ENCODE measurements around the gene TEX36.
A peak's percentile ranks its signal among the peaks of the same experiment; 100 is the strongest.
"Not testable (repeated sequence)": the region's sequence is repeated elsewhere in the genome, so short reads cannot be mapped to it uniquely, and the experiment has no call there.

TEX36 gene

GRCh38 chr10:125656523-125656922, 26.4 kb downstream of the TEX36 start:
- Histone ChIP-seq H3K36me3 (ENCODE audit: insufficient read depth, low read length) (no peaks in the 10 kb centered on the region), H3K4me2 (ENCODE audit: low read length) (no peak overlapping the region), H3K4me3 (ENCODE audit: low read length) (no peak overlapping the region), H3K9me3 (replicated peaks; ENCODE audit: low read length) (no peaks in the 10 kb centered on the region), H3K27me3 (ENCODE audit: control insufficient read depth, insufficient read depth, low read length) (no peaks in the 10 kb centered on the region), H3K4me1 (ENCODE audit: control insufficient read depth, insufficient read depth, low read length) (peaks cover 4% of the 10 kb centered on the region), H3K9ac (ENCODE audit: low read depth, low read length) (no peak overlapping the region)

GRCh38 chr10:125653113-125653512, 29.9 kb downstream of the TEX36 start:
- not testable (repeated sequence) for H3K36me3 ChIP-seq (ENCODE audit: insufficient read depth, low read length); H3K4me3 ChIP-seq (ENCODE audit: low read length); H3K4me2 ChIP-seq (ENCODE audit: low read length); H3K27me3 ChIP-seq (ENCODE audit: control insufficient read depth, insufficient read depth, low read length); H3K4me1 ChIP-seq (ENCODE audit: control insufficient read depth, insufficient read depth, low read length); H3K9ac ChIP-seq (ENCODE audit: low read depth, low read length); H3K9me3 ChIP-seq (replicated peaks; ENCODE audit: low read length)

GRCh38 chr10:125646311-125646710, 36.7 kb downstream of the TEX36 start:
- Histone ChIP-seq H3K9me3 (replicated peaks; ENCODE audit: low read length) (no peaks in the 10 kb centered on the region), H3K4me3 (ENCODE audit: low read length) (no peak overlapping the region), H3K36me3 (ENCODE audit: insufficient read depth, low read length) (no peaks in the 10 kb centered on the region), H3K9ac (ENCODE audit: low read depth, low read length) (no peak overlapping the region), H3K27me3 (ENCODE audit: control insufficient read depth, insufficient read depth, low read length) (peaks cover 1% of the 10 kb centered on the region), H3K4me2 (ENCODE audit: low read length) (no peak overlapping the region), H3K4me1 (ENCODE audit: control insufficient read depth, insufficient read depth, low read length) (no peaks in the 10 kb centered on the region)

- H3K36me3 ChIP-seq (ENCODE audit: insufficient read depth, low read length): no peaks in the 10 kb centered on the region
- no peak overlapping the region for H3K4me3 ChIP-seq (ENCODE audit: low read length)
- H3K4me2 ChIP-seq (ENCODE audit: low read length): no peak overlapping the region
- no peaks in the 10 kb centered on the region for H3K9me3 ChIP-seq (replicated peaks; ENCODE audit: low read length)
- H3K27me3 ChIP-seq (ENCODE audit: control insufficient read depth, insufficient read depth, low read length): peaks cover 16% of the 10 kb centered on the region
- H3K4me1 ChIP-seq (ENCODE audit: control insufficient read depth, insufficient read depth, low read length): no peaks in the 10 kb centered on the region
- no peak overlapping the region for H3K9ac ChIP-seq (ENCODE audit: low read depth, low read length)
Observed at GRCh38 chr10:125641398-125641797, 41.6 kb downstream of the TEX36 start.

GRCh38 chr10:125640653-125641052, 42.3 kb downstream of the TEX36 start:
- no peaks in the 10 kb centered on the region for H3K36me3 ChIP-seq (ENCODE audit: insufficient read depth, low read length)
- H3K9me3 ChIP-seq (replicated peaks; ENCODE audit: low read length): no peaks in the 10 kb centered on the region
- H3K4me2 ChIP-seq (ENCODE audit: low read length): no peak overlapping the region
- no peak overlapping the region for H3K4me3 ChIP-seq (ENCODE audit: low read length)
- H3K4me1 ChIP-seq (ENCODE audit: control insufficient read depth, insufficient read depth, low read length): no peaks in the 10 kb centered on the region
- peaks cover 16% of the 10 kb centered on the region for H3K27me3 ChIP-seq (ENCODE audit: control insufficient read depth, insufficient read depth, low read length)
- no peak overlapping the region for H3K9ac ChIP-seq (ENCODE audit: low read depth, low read length)

GRCh38 chr10:125639846-125640245, 43.1 kb downstream of the TEX36 start:
- Histone ChIP-seq H3K9ac (ENCODE audit: low read depth, low read length) (no peak overlapping the region), H3K4me2 (ENCODE audit: low read length) (peak overlapping the region; percentile 14), H3K4me3 (ENCODE audit: low read length) (no peak overlapping the region), H3K4me1 (ENCODE audit: control insufficient read depth, insufficient read depth, low read length) (no peaks in the 10 kb centered on the region), H3K9me3 (replicated peaks; ENCODE audit: low read length) (no peaks in the 10 kb centered on the region), H3K36me3 (ENCODE audit: insufficient read depth, low read length) (no peaks in the 10 kb centered on the region), H3K27me3 (ENCODE audit: control insufficient read depth, insufficient read depth, low read length) (peaks cover 20% of the 10 kb centered on the region)

GRCh38 chr10:125638555-125638954, 44.4 kb downstream of the TEX36 start:
- H3K27me3 ChIP-seq (ENCODE audit: control insufficient read depth, insufficient read depth, low read length): peaks cover 28% of the 10 kb centered on the region
- H3K4me2 ChIP-seq (ENCODE audit: low read length): no peak overlapping the region
- H3K4me1 ChIP-seq (ENCODE audit: control insufficient read depth, insufficient read depth, low read length): no peaks in the 10 kb centered on the region
- H3K4me3 ChIP-seq (ENCODE audit: low read length): no peak overlapping the region
- H3K36me3 ChIP-seq (ENCODE audit: insufficient read depth, low read length): no peaks in the 10 kb centered on the region
- H3K9ac ChIP-seq (ENCODE audit: low read depth, low read length): no peak overlapping the region
- H3K9me3 ChIP-seq (replicated peaks; ENCODE audit: low read length): no peaks in the 10 kb centered on the region

GRCh38 chr10:125637496-125637895, 45.5 kb downstream of the TEX36 start:
- Histone ChIP-seq H3K4me3 (ENCODE audit: low read length) (no peak overlapping the region), H3K9me3 (replicated peaks; ENCODE audit: low read length) (no peaks in the 10 kb centered on the region), H3K36me3 (ENCODE audit: insufficient read depth, low read length) (no peaks in the 10 kb centered on the region), H3K9ac (ENCODE audit: low read depth, low read length) (no peak overlapping the region), H3K27me3 (ENCODE audit: control insufficient read depth, insufficient read depth, low read length) (peaks cover 29% of the 10 kb centered on the region), H3K4me1 (ENCODE audit: control insufficient read depth, insufficient read depth, low read length) (no peaks in the 10 kb centered on the region), H3K4me2 (ENCODE audit: low read length) (no peak overlapping the region)

GRCh38 chr10:125634606-125635005, 48.4 kb downstream of the TEX36 start:
- Histone ChIP-seq H3K9me3 (replicated peaks; ENCODE audit: low read length) (no peaks in the 10 kb centered on the region), H3K4me3 (ENCODE audit: low read length) (no peak overlapping the region), H3K4me1 (ENCODE audit: control insufficient read depth, insufficient read depth, low read length) (no peaks in the 10 kb centered on the region), H3K9ac (ENCODE audit: low read depth, low read length) (no peak overlapping the region), H3K4me2 (ENCODE audit: low read length) (no peak overlapping the region), H3K27me3 (ENCODE audit: control insufficient read depth, insufficient read depth, low read length) (peaks cover 21% of the 10 kb centered on the region), H3K36me3 (ENCODE audit: insufficient read depth, low read length) (no peaks in the 10 kb centered on the region)

- H3K4me1 ChIP-seq (ENCODE audit: control insufficient read depth, insufficient read depth, low read length): no peaks in the 10 kb centered on the region
- H3K4me3 ChIP-seq (ENCODE audit: low read length): no peak overlapping the region
Observed at GRCh38 chr10:125633517-125633999, 49.4 kb downstream of the TEX36 start.

GRCh38 chr10:125631806-125632205, 51.2 kb downstream of the TEX36 start:
- no peak overlapping the region for H3K4me2 ChIP-seq (ENCODE audit: low read length)
- H3K9ac ChIP-seq (ENCODE audit: low read depth, low read length): no peak overlapping the region
- no peaks in the 10 kb centered on the region for H3K9me3 ChIP-seq (replicated peaks; ENCODE audit: low read length)
- H3K27me3 ChIP-seq (ENCODE audit: control insufficient read depth, insufficient read depth, low read length): peaks cover 29% of the 10 kb centered on the region
- H3K4me3 ChIP-seq (ENCODE audit: low read length): no peak overlapping the region
- no peaks in the 10 kb centered on the region for H3K36me3 ChIP-seq (ENCODE audit: insufficient read depth, low read length)
- H3K4me1 ChIP-seq (ENCODE audit: control insufficient read depth, insufficient read depth, low read length): no peaks in the 10 kb centered on the region

More at GRCh38 chr10:125633517-125633999, 49.4 kb downstream of the TEX36 start:
- H3K36me3 ChIP-seq (ENCODE audit: insufficient read depth, low read length): no peaks in the 10 kb centered on the region
- peaks cover 21% of the 10 kb centered on the region for H3K27me3 ChIP-seq (ENCODE audit: control insufficient read depth, insufficient read depth, low read length)
- no peaks in the 10 kb centered on the region for H3K9me3 ChIP-seq (replicated peaks; ENCODE audit: low read length)
- peak overlapping the region; percentile 54 for H3K4me2 ChIP-seq (ENCODE audit: low read length)
- no peak overlapping the region for H3K9ac ChIP-seq (ENCODE audit: low read depth, low read length)

- H3K4me3 ChIP-seq (ENCODE audit: low read length): no peak overlapping the region
- H3K36me3 ChIP-seq (ENCODE audit: insufficient read depth, low read length): no peaks in the 10 kb centered on the region
- H3K9me3 ChIP-seq (replicated peaks; ENCODE audit: low read length): no peaks in the 10 kb centered on the region
- no peak overlapping the region for H3K4me2 ChIP-seq (ENCODE audit: low read length)
- H3K4me1 ChIP-seq (ENCODE audit: control insufficient read depth, insufficient read depth, low read length): no peaks in the 10 kb centered on the region
- H3K9ac ChIP-seq (ENCODE audit: low read depth, low read length): no peak overlapping the region
- H3K27me3 ChIP-seq (ENCODE audit: control insufficient read depth, insufficient read depth, low read length): peaks cover 33% of the 10 kb centered on the region
Observed at GRCh38 chr10:125629758-125630376, 53.1 kb downstream of the TEX36 start.
